WI38 (cell line): Measurements from ENCODE around the gene ZBP1.

ENCODE experiments used
- H3K4me3 ChIP-seq: 2 replicates; pipeline ENCODE4 v1.5.1; 2011; ENCODE audit warnings: low read depth, mild to moderate bottlenecking, control low read depth, low read length
- TF ChIP-seq, protein P1 (sequence below): IDR thresholded peaks from 2 replicates; pipeline ENCODE4 v1.5.1; 2012; ENCODE audit warnings: low read depth, mild to moderate bottlenecking, control low read depth, low read length

ZBP1 gene

DNA sequence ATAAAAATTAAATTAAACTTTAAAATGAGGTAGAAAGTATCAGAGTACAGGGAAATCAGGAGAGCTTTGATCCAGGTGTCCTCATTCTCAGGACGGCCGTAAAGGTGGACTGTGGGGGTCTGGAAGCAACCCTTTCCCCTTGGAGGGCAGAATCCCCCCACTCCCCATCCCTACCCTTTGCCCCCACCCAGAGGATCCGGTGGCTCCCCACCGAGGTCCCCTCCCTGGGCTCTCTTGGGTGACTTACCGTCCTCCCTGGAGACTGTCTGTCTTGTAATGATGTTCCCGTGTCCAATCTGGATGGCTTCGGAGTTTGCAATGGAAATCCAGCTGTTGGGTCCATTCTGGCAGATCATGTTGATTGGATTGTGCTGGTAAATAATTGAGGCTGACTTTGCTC, 7.3 kb downstream of the ZBP1 start:
- TF ChIP-seq, protein P1, sequence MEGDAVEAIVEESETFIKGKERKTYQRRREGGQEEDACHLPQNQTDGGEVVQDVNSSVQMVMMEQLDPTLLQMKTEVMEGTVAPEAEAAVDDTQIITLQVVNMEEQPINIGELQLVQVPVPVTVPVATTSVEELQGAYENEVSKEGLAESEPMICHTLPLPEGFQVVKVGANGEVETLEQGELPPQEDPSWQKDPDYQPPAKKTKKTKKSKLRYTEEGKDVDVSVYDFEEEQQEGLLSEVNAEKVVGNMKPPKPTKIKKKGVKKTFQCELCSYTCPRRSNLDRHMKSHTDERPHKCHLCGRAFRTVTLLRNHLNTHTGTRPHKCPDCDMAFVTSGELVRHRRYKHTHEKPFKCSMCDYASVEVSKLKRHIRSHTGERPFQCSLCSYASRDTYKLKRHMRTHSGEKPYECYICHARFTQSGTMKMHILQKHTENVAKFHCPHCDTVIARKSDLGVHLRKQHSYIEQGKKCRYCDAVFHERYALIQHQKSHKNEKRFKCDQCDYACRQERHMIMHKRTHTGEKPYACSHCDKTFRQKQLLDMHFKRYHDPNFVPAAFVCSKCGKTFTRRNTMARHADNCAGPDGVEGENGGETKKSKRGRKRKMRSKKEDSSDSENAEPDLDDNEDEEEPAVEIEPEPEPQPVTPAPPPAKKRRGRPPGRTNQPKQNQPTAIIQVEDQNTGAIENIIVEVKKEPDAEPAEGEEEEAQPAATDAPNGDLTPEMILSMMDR: no peak
- H3K4me3 ChIP-seq: no peak overlapping the region

DNA sequence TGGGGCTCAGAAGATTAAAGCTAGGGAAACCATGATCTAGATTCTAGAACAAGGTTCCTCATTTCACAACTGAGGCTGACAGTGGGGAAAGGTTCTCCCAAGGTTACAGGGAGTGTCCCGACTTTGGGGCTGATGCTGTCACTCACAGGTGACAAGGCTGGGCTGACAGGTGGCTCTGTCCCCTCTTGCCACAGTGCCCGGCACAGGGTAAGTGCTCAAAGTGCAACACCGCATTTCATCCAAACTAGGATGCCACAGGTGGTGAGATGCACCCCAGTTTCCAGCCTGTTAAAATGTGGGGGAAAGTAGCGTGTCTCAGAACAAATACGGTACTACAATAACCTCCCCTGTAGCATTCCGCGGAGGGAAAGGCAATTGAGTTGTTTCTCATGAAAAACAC, 7.8 kb downstream of the ZBP1 start:
- H3K4me3 ChIP-seq: no peak overlapping the region
- TF ChIP-seq, protein P1: no peak

DNA sequence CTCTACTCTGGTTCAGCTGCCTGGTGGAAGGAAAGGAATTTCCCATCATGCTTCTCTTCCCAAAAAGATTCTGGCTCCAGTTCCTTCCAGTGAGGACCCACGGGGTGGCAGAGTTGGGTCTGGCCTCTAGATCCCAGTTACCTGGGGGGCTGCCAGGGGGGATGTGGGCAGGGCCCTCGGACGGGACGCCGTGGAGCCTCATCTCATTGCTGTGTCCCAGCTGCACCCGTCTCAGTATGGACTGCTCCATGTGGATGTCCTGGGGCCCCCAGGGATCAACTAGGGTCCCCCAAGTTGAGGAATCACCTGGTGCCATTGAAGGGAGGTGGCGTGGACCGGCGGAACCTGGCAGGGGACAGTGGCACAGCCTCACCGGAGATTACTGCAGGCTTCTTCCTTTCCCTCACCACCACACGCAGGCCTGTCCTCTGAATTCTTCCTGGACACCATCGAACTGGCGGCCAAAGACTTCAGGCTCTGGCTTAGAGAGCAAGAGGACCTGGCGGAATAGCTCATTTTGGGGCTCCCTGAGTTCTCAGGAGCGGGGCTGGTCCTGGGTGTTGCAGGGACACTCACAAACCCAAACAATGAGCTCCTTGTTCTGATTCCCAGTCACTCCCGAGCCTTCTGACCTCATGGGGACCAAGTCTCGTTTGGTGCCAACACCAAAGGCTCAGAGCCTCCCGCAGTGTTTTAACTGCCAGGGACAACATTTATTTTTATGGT, 8.5 kb downstream of the ZBP1 start:
- H3K4me3 ChIP-seq: no peak overlapping the region
- TF ChIP-seq, protein P1: no peak

DNA sequence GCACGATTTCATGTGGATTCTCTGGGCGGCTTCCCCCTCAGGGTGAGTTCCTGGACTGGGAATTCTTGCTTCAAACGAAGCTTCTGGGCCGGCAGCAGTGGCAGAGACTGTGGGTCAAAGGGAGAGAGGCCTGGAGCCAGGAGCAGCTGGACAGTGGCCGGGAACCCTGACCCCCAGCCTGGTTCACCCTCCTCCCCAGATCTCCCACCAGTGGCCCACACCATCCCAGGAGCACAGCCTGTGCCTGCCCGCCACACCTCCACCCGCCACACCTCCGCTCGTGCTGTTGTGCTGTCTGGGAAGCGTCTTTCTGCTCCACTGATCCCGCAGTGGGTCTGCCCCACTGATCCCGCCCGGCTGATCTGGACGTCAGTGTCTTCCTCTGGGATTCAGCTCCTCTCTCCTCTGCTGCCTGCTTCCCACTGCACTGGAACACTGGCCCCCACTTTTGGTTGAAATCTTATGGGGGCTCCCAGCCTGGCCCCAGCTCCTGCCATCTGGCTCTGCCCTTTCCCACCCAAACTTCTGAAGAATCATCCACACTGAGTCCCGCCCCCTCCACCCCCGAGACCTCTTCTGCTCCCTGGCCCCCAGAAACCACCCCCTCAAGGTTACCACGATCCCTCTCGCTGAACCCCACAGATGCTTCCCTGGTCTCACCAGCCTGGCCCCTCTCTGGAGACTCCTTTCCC, 9.8 kb downstream of the ZBP1 start:
- no peak overlapping the region for H3K4me3 ChIP-seq
- TF ChIP-seq, protein P1: no peak

DNA sequence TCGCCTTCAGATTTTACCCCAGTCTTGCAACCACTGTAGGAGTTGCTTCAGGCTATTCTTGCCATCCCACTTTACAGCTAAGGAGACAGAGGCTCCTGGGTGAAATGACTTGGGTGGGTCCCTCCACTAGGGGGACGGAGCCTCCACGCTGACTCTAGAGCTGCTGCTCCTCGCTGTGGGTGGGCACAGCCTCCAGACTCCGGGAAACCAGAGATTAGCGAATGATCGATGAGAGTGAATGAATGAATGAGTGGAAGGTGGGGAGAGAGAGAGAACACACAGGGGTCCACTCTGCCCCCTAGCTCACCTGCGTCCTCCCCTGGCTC, 10.4 kb downstream of the ZBP1 start:
- no peak overlapping the region for H3K4me3 ChIP-seq
- TF ChIP-seq, protein P1: no peak

DNA sequence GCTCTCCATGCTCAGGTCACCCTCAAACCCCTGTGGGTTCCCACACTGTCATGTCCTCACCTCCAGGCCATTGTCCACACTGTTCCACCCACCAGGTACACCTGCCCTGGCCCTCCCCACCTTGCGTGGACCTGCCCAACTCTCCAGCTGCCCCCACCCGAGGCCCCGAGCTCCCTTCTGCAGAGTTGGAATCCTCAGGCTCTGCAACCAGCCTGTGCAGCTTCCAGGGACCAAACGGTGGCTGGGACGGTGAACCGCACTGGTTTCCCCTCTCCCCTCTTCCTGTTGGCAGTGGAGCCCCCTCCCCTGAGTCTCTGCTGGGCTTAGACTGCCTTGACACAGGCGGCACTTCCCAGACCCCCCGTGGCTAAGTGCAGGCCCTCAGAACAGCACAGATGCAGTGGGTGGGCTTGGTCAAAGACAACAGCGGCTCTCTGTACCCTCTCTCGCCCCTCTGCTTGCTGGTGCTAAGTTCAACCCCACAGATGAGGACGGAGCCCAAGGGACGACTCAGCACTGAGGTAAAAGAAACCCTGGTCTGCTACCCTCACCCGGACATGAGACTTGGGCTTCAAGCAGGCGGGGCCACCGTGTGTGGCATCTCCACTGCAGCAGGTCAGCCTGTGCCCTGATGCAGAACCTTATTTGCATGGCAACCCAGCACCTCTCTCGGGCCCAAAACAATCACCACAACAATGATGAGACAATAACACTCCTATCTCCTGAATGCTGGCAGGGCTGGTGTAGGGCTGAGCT, 11.0 kb downstream of the ZBP1 start:
- TF ChIP-seq, protein P1: no peak

DNA sequence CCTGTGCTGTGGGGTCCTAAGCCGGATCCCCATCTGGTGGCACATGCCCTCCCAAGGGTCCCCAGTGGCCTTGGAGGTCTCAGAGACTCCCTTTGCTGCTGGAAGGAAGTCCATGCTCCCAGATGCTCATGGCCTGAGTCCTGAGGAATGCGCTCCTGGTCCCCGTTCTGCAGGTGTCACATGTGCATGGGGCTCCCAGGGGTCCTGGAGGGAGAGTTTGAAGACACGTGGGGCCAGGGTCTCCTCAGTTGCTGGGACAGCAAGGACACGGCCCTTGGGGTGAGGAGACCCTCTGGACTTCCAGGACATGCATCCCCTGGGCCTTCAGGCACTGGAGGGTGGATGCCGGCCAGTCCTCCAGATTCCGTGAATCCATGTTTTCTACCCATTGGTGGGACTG, 11.7 kb downstream of the ZBP1 start:
- TF ChIP-seq, protein P1: no peak
- H3K4me3 ChIP-seq: no peak overlapping the region

More for the DNA sequence above, 11.0 kb downstream of the ZBP1 start:
- H3K4me3 ChIP-seq: no peak overlapping the region
